ENCODE data around the gene KRT79. TPM values are rescaled to one million over a fixed set of nuclear protein-coding genes. Genes with fewer than 3 reads are reported as not detected.

KRT79 gene
- total RNA-seq, 4 donors from 2014 or later: not detected

DNA sequence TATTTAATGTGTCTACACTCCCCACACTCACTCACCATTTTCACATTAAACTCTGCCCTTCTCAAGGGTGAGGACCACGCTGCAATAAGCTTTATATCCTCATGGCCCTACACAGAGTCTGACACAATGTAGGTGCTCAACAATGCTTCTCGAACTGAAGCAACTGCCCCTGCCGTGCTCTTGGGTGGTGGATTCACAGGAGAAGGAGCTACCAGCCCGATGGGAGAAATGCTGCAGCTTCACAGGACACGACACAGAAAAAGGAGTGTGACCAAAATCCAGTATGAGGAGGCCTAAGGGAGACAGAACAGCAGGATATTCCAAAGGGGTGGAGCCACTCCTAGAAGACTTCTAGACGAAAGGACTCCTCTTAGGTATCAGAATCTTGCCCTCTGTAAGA lies 31.7 kb downstream of the KRT79 start:
- in situ Hi-C loops (cut with MboI; ENCODE audit: low pct_ligation_motif_present in 1 of 4, low pct_unique_long_range_greater_than_20kb in 1 of 4, low sequenced_read_pairs in 3 of 4) (no loop called here), intact Hi-C loops (cut with DNase I; ENCODE audit: low total_unique reads) (no loop called here)
- 60 to 73% methylated on average over 1 to 6 of the region's 6 CpGs for WGBS, 2 donors (ENCODE audit: low coverage in 1 of 2)
- H3K4me3 ChIP-seq: no peak overlapping the region
- DNase-seq: no peak
- no peak for TF ChIP-seq POLR2AphosphoS5 (IDR thresholded peaks at IDR 0.05)
- peaks cover 0 to 10% (median 6%) of the 10 kb centered on the region in 4 donors for H3K4me1 ChIP-seq
- no peaks in the 10 kb centered on the region for H3K27me3 ChIP-seq
- no peaks in the 10 kb centered on the region for H3K9me3 ChIP-seq
- H3K36me3 ChIP-seq: no peaks in the 10 kb centered on the region
- H3K27ac ChIP-seq: no peak overlapping the region

GRCh38 chr12:52801773-52802172 lies 32.3 kb downstream of the KRT79 start:
- in situ Hi-C loops (cut with MboI; ENCODE audit: low pct_ligation_motif_present in 1 of 4, low pct_unique_long_range_greater_than_20kb in 1 of 4, low sequenced_read_pairs in 3 of 4): no loop called here
- no peaks in the 10 kb centered on the region for H3K27me3 ChIP-seq

GRCh38 chr12:52800259-52800917 lies 33.7 kb downstream of the KRT79 start:
- Histone ChIP-seq H3K9me3 (no peaks in the 10 kb centered on the region), H3K27ac (no peak overlapping the region), H3K4me1 (peaks cover 0 to 10% (median 6%) of the 10 kb centered on the region in 4 donors), H3K27me3 (no peaks in the 10 kb centered on the region), H3K4me3 (no peak overlapping the region), H3K36me3 (no peaks in the 10 kb centered on the region)
- 17 to 32% methylated on average over 1 of the region's 1 CpG for WGBS, 2 donors (ENCODE audit: low coverage in 1 of 2)
- intact Hi-C loops (cut with DNase I; ENCODE audit: low total_unique reads) (no loop called here), in situ Hi-C loops (cut with MboI; ENCODE audit: low pct_ligation_motif_present in 1 of 4, low pct_unique_long_range_greater_than_20kb in 1 of 4, low sequenced_read_pairs in 3 of 4) (no loop called here)
- TF ChIP-seq POLR2AphosphoS5 (IDR thresholded peaks at IDR 0.05) (no peak), EP300 (IDR thresholded peaks at IDR 0.05; ENCODE audit: low read depth) (no peak), POLR2A (IDR thresholded peaks at IDR 0.05) (no peak)
- TF ChIP-seq, protein P1, sequence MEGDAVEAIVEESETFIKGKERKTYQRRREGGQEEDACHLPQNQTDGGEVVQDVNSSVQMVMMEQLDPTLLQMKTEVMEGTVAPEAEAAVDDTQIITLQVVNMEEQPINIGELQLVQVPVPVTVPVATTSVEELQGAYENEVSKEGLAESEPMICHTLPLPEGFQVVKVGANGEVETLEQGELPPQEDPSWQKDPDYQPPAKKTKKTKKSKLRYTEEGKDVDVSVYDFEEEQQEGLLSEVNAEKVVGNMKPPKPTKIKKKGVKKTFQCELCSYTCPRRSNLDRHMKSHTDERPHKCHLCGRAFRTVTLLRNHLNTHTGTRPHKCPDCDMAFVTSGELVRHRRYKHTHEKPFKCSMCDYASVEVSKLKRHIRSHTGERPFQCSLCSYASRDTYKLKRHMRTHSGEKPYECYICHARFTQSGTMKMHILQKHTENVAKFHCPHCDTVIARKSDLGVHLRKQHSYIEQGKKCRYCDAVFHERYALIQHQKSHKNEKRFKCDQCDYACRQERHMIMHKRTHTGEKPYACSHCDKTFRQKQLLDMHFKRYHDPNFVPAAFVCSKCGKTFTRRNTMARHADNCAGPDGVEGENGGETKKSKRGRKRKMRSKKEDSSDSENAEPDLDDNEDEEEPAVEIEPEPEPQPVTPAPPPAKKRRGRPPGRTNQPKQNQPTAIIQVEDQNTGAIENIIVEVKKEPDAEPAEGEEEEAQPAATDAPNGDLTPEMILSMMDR (IDR thresholded peaks at IDR 0.05): no peak
- peak; percentile 21 for DNase-seq

More at GRCh38 chr12:52801773-52802172, 32.3 kb downstream of the KRT79 start:
- Histone ChIP-seq H3K4me1 (peaks cover 0 to 10% (median 6%) of the 10 kb centered on the region in 4 donors), H3K36me3 (no peaks in the 10 kb centered on the region), H3K9me3 (no peaks in the 10 kb centered on the region), H3K4me3 (no peak overlapping the region), H3K27ac (no peak overlapping the region)
- intact Hi-C loops (cut with DNase I; ENCODE audit: low total_unique reads): no loop called here
- 45% methylated on average over 3 of the region's 3 CpGs; no CpG with 5 or more reads in 1 of the 2 donors for WGBS, 2 donors (ENCODE audit: low coverage in 1 of 2)
- DNase-seq: no peak
- no peak for TF ChIP-seq POLR2AphosphoS5 (IDR thresholded peaks at IDR 0.05)
- no peak for TF ChIP-seq EP300 (IDR thresholded peaks at IDR 0.05; ENCODE audit: low read depth)
- TF ChIP-seq, protein P1 (IDR thresholded peaks at IDR 0.05): no peak
- no peak for TF ChIP-seq POLR2A (IDR thresholded peaks at IDR 0.05)

- WGBS, 2 donors (ENCODE audit: low coverage in 1 of 2): 74 to 90% methylated on average over 5 of the region's 5 CpGs
- no peak for TF ChIP-seq POLR2A (IDR thresholded peaks at IDR 0.05)
- TF ChIP-seq, protein P1 (IDR thresholded peaks at IDR 0.05): no peak
- TF ChIP-seq POLR2AphosphoS5 (IDR thresholded peaks at IDR 0.05): no peak
- TF ChIP-seq EP300 (IDR thresholded peaks at IDR 0.05; ENCODE audit: low read depth): no peak
- no peaks in the 10 kb centered on the region for H3K36me3 ChIP-seq
- no peak overlapping the region for H3K4me3 ChIP-seq
- H3K9me3 ChIP-seq: no peaks in the 10 kb centered on the region
- peaks cover 0 to 10% (median 6%) of the 10 kb centered on the region in 4 donors for H3K4me1 ChIP-seq
- DNase-seq: no peak
- in situ Hi-C loops (cut with MboI; ENCODE audit: low pct_ligation_motif_present in 1 of 4, low pct_unique_long_range_greater_than_20kb in 1 of 4, low sequenced_read_pairs in 3 of 4) (no loop called here), intact Hi-C loops (cut with DNase I; ENCODE audit: low total_unique reads) (no loop called here)
- H3K27ac ChIP-seq: no peak overlapping the region
- no peaks in the 10 kb centered on the region for H3K27me3 ChIP-seq
Measured at GRCh38 chr12:52799505-52800211, 34.5 kb downstream of the KRT79 start.
